OCI-LY7 (cell line): ENCODE data around the gene USP24. TPM values are rescaled to one million over a fixed set of nuclear protein-coding genes. Genes with fewer than 3 reads are reported as not detected.

ENCODE experiments used
- BruUV-seq: library from RNA; stranded (reverse); fragments of 400-500 nt; replicated peaks from 2 replicates; lab custom pipeline; 2021; lab: Mats Ljungman, UMichigan
- CTCF ChIA-PET: fragments of 300-600 bp; sonication (Branson Sonifier 250); formaldehyde crosslinking; loops from one replicate; lab custom pipeline; 2022; ENCODE audit warnings: antibody characterized with exemption; ENCODE audit not compliant: unreplicated experiment; lab: Charles Lee
- POLR2A ChIA-PET: fragments of 300-600 bp; sonication (Branson Sonifier 250); formaldehyde crosslinking; loops from one replicate; lab custom pipeline; 2022; ENCODE audit warnings: antibody characterized with exemption; lab: Charles Lee
- DNase-seq: peaks from one replicate; pipeline ENCODE4 v3.0.0-alpha.2; 2015; ENCODE audit warnings: low spot score
- H2AFZ ChIP-seq: fragments of 200-600 bp; sonication (generic), shearing (Covaris generic); 2 replicates; pipeline ENCODE4 v1.6.1; 2014; ENCODE audit warnings: mild to moderate bottlenecking, antibody characterized with exemption, low read length, moderate library complexity
- H3K27ac ChIP-seq: fragments of 200-600 bp; sonication (generic); 2 replicates; pipeline ENCODE4 v1.5.1; 2014; ENCODE audit warnings: mixed run types, low read depth, mild to moderate bottlenecking, moderate library complexity, low read length, inconsistent platforms; ENCODE audit not compliant: poor library complexity, severe bottlenecking
- H3K36me3 ChIP-seq: fragments of 200-600 bp; sonication (generic); 2 replicates; pipeline ENCODE4 v1.6.1; 2014; ENCODE audit warnings: mild to moderate bottlenecking, antibody characterized with exemption, low read length, moderate library complexity, mixed read lengths; ENCODE audit not compliant: insufficient read depth
- H3K4me1 ChIP-seq: fragments of 200-600 bp; sonication (generic); 2 replicates; pipeline ENCODE4 v1.5.1; 2014; ENCODE audit warnings: mild to moderate bottlenecking, low read length; ENCODE audit not compliant: insufficient read depth, poor library complexity, severe bottlenecking
- H3K4me2 ChIP-seq: fragments of 200-600 bp; sonication (generic); 2 replicates; pipeline ENCODE4 v1.6.1; 2014; ENCODE audit warnings: mild to moderate bottlenecking, low read length
- H3K4me3 ChIP-seq: fragments of 200-600 bp; sonication (generic); 2 replicates; pipeline ENCODE4 v1.5.1; 2014; ENCODE audit warnings: mild to moderate bottlenecking, low read depth, low read length; ENCODE audit not compliant: poor library complexity, severe bottlenecking
- H3K79me2 ChIP-seq: fragments of 200-600 bp; sonication (generic); 2 replicates; pipeline ENCODE4 v1.6.1; 2016; ENCODE audit warnings: low read depth, mild to moderate bottlenecking, low read length, moderate library complexity, mixed read lengths; ENCODE audit not compliant: insufficient read depth
- H3K9me2 ChIP-seq: fragments of 200-600 bp; sonication (generic); 2 replicates; pipeline ENCODE4 v1.6.1; 2016; ENCODE audit warnings: mild to moderate bottlenecking, low read length, mixed read lengths; ENCODE audit not compliant: insufficient read depth
- H3K9me3 ChIP-seq: fragments of 200-600 bp; sonication (generic); 2 replicates; pipeline ENCODE4 v1.6.1; 2014; ENCODE audit warnings: mild to moderate bottlenecking, mixed run types, low read length, mixed read lengths
- H4K20me1 ChIP-seq: fragments of 200-600 bp; sonication (generic); 2 replicates; pipeline ENCODE4 v1.6.1; 2014; ENCODE audit warnings: mild to moderate bottlenecking, antibody characterized with exemption, low read length, moderate library complexity, mixed read lengths; ENCODE audit not compliant: insufficient read depth
- EZH2phosphoT487 ChIP-seq: fragments of 200-600 bp; sonication (generic); IDR thresholded peaks from 2 replicates; pipeline ENCODE4 v1.6.1; 2018; ENCODE audit warnings: low read depth, borderline replicate concordance, mild to moderate bottlenecking, mixed run types, antibody characterized with exemption, low read length, moderate library complexity, mixed read lengths
- intact Hi-C: fragments of 100-400 bp; cut with micrococcal nuclease; formaldehyde crosslinking; loops from one replicate; pipeline ENCODE4 v1.10.0; 2022; ENCODE audit not compliant: unreplicated experiment
- total RNA-seq, 2 experiments: library from RNA; depleted of rRNA in 1 of 2; stranded (reverse); fragments of >200 nt in 1 of 2; shearing (Covaris generic) in 1 of 2; gene quantifications; 2 replicates each; pipeline ENCODE4 v1.2.3, GENCODE V29; 2014 to 2022
- TF ChIP-seq, protein P1 (sequence below): fragments of 200-600 bp; sonication (generic); conservative IDR thresholded peaks from 2 replicates; pipeline ENCODE4 v1.5.1; 2014; ENCODE audit warnings: mild to moderate bottlenecking, antibody characterized with exemption, low read length, moderate library complexity, mixed read lengths

The USP24 gene
- total RNA-seq, 2 experiments from 2014 or later = 35.1 to 46.3 TPM

DNA sequence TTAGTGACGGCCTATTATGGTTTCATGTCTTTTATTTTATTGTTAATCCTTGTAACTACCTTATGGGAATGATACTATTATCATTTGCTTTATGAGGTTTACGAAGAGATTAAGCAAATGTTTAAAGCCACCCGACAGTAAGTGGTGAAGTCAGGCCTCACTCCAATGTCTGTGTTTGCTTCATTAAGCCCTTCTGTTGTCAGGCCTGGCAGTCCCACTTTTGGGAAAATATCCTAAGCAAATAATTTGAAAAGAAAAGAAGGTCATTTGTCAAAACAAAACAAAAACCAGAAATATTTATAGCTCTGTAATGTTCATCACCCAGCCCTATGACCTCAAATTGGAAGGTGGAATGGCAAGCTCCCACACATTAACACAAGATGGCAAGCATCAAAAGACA lies 40.7 kb upstream of the USP24 start:
- intact Hi-C loops = no loop called here
- DNase-seq = no peak
- no peak for TF ChIP-seq EZH2phosphoT487
- TF ChIP-seq, protein P1, sequence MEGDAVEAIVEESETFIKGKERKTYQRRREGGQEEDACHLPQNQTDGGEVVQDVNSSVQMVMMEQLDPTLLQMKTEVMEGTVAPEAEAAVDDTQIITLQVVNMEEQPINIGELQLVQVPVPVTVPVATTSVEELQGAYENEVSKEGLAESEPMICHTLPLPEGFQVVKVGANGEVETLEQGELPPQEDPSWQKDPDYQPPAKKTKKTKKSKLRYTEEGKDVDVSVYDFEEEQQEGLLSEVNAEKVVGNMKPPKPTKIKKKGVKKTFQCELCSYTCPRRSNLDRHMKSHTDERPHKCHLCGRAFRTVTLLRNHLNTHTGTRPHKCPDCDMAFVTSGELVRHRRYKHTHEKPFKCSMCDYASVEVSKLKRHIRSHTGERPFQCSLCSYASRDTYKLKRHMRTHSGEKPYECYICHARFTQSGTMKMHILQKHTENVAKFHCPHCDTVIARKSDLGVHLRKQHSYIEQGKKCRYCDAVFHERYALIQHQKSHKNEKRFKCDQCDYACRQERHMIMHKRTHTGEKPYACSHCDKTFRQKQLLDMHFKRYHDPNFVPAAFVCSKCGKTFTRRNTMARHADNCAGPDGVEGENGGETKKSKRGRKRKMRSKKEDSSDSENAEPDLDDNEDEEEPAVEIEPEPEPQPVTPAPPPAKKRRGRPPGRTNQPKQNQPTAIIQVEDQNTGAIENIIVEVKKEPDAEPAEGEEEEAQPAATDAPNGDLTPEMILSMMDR = no peak
- Histone ChIP-seq H2AFZ (peak overlapping the region; percentile 63; the same call in 1 of the 2 replicates), H3K4me2 (peak overlapping the region; percentile 41), H3K79me2 (no peaks in the 10 kb centered on the region), H3K4me1 (peaks cover 43% of the 10 kb centered on the region), H4K20me1 (no peaks in the 10 kb centered on the region), H3K27ac (no peak overlapping the region), H3K9me3 (no peaks in the 10 kb centered on the region), H3K4me3 (no peak overlapping the region), H3K36me3 (no peaks in the 10 kb centered on the region), H3K9me2 (no peaks in the 10 kb centered on the region)
- no TSS peak for BruUV-seq
- ChIA-PET POLR2A (interaction anchor here (0.6 to 2.4 kb wide), 8 partner anchors 10 to 1338 kb away, joined by 3 to 8 read pairs (median 4); no protein-coding TSS in a partner anchor), CTCF (no interaction called here)

DNA sequence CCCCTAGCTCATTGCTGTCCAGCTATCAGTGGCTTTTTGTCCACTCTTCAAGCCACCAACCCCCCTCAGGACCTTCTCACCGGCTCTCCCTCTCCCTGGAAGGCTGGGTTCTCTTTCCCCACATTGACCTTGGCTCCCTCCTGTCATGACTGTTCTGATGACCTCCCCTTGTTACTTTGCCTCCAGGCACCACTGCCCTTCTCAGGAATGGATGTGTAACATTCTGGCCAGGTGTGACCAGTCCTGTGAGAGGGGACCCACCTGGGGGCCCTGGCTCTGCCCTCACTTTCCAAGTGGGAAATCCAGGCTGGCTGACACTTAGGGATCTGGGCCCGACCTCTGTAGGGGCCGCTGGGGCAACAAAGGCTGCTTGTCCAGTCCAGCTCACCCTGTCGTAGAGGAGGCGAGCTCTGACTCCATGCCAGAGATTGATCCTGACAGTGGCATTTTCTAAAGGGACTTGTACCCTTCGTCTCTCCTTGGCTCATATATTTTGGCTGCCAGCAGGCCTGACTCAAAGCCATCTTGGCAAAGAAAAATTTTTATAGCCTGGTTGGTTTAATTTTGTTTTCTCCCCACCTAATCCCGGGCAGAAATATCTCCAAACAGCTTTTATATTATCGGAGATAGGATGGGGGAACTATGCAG lies 37.9 kb upstream of the USP24 start:
- no peak overlapping the region for H3K27ac ChIP-seq
- no peaks in the 10 kb centered on the region for H3K79me2 ChIP-seq
- intact Hi-C loops = no loop called here
- no peaks in the 10 kb centered on the region for H3K9me2 ChIP-seq
- TF ChIP-seq, protein P1 = no peak
- TF ChIP-seq EZH2phosphoT487 = no peak
- no peaks in the 10 kb centered on the region for H4K20me1 ChIP-seq
- H2AFZ ChIP-seq = no peak overlapping the region
- no peak for DNase-seq
- ChIA-PET CTCF (no interaction called here), POLR2A (interaction anchor here (1.0 kb wide), 1 partner anchor 23 kb away, joined by 3 read pairs; no protein-coding TSS in a partner anchor)
- H3K36me3 ChIP-seq = no peaks in the 10 kb centered on the region
- H3K4me2 ChIP-seq = no peak overlapping the region
- no peaks in the 10 kb centered on the region for H3K9me3 ChIP-seq
- H3K4me1 ChIP-seq = peaks cover 15% of the 10 kb centered on the region
- BruUV-seq = no TSS peak
- no peak overlapping the region for H3K4me3 ChIP-seq

DNA sequence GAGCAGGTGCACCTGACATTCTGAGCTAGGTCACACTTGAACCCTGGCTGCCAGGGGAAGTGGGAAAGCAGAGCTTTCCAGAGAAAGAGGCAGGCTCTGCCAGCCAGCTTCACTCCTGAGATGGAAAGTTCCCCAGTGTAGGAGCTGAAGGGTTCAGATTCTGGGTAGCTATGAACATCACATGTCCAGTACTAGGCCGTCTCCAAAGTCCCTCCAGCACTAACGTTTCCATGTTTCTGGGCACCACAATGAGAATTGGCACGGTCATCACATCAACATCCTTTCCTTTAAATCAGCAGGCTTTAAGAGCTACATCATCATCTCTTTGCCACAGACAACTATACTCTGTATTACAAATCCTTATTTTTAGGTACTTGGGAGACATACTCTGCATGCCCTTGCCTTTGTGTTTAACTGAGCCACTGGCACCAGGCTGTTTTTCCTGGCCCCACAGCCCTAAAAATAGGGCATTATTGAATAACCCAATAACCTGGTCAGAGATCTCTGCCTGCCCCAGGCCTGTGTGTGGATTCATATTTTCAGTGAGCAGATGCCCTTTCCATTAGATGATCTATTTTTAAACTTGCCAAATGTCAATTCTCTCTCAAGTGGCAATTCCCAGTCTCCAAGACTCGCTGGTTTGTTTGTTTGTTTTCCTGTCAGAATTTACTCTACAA lies 35.4 kb upstream of the USP24 start:
- Histone ChIP-seq H3K27ac (no peak overlapping the region), H3K9me3 (no peaks in the 10 kb centered on the region), H3K4me1 (no peaks in the 10 kb centered on the region), H2AFZ (no peak overlapping the region), H3K4me2 (no peak overlapping the region), H3K9me2 (no peaks in the 10 kb centered on the region), H4K20me1 (no peaks in the 10 kb centered on the region), H3K36me3 (no peaks in the 10 kb centered on the region), H3K4me3 (no peak overlapping the region), H3K79me2 (no peaks in the 10 kb centered on the region)
- intact Hi-C loops = no loop called here
- TF ChIP-seq, protein P1 = no peak
- no peak for DNase-seq
- ChIA-PET CTCF (interaction anchor here (1.4 kb wide), 1 partner anchor 9 kb away, joined by 8 read pairs; no protein-coding TSS in a partner anchor), POLR2A (interaction anchor here (0.7 kb wide), 1 partner anchor 1535 kb away, joined by 4 read pairs; no protein-coding TSS in a partner anchor)
- BruUV-seq = no TSS peak
